CD14-positive monocyte (primary cell): ENCODE data around the gene QDPR. TPM values are rescaled to one million over a fixed set of nuclear protein-coding genes. Genes with fewer than 3 reads are reported as not detected.
A peak's percentile ranks its signal among the peaks of the same experiment; 100 is the strongest.

ENCODE experiments used
- DNase-seq, 3 donors: peaks; one replicate each; pipeline ENCODE4 v3.0.0-alpha.2; 2011 to 2022
- H2AFZ ChIP-seq: 2 replicates; pipeline ENCODE4 v1.6.0; 2012; ENCODE audit warnings: mild to moderate bottlenecking, low read depth, low read length, inconsistent platforms; ENCODE audit not compliant: insufficient read depth, poor library complexity, severe bottlenecking
- H3K27ac ChIP-seq, 2 donors: 1 replicate in 1 of 2; 2 replicates in 1 of 2; pipeline ENCODE4 v1.5.1; 2012 to 2013; ENCODE audit warnings: low read length in 2 of 2, control low read depth in 1 of 2, inconsistent platforms in 1 of 2, low read depth in 1 of 2, mild to moderate bottlenecking in 1 of 2
- H3K27me3 ChIP-seq, 2 donors: one replicate each; pipeline versions ENCODE4 v1.6.0 to v1.6.1; 2011 to 2013; ENCODE audit warnings: low read length in 2 of 2; ENCODE audit not compliant: control insufficient read depth in 2 of 2, insufficient read depth in 2 of 2
- H3K36me3 ChIP-seq, 2 donors: replicated peaks in 1 of 2; 1 replicate in 1 of 2; 2 replicates in 1 of 2; pipeline versions ENCODE4 v1.5.1 to v1.6.1; 2012 to 2013; ENCODE audit warnings: low read length in 2 of 2, control low read depth in 1 of 2, inconsistent platforms in 1 of 2, mild to moderate bottlenecking in 1 of 2; ENCODE audit not compliant: insufficient read depth in 2 of 2, control insufficient read depth in 1 of 2
- H3K4me1 ChIP-seq, 2 donors: 1 replicate in 1 of 2; 2 replicates in 1 of 2; pipeline versions ENCODE4 v1.5.1 to v1.6.1; 2012 to 2013; ENCODE audit warnings: low read length in 2 of 2, control low read depth in 1 of 2, inconsistent platforms in 1 of 2, mild to moderate bottlenecking in 1 of 2, moderate library complexity in 1 of 2; ENCODE audit not compliant: insufficient read depth in 2 of 2, control insufficient read depth in 1 of 2
- H3K4me2 ChIP-seq: replicated peaks from 2 replicates; pipeline ENCODE3; 2012; ENCODE audit warnings: low read length, moderate library complexity, mild to moderate bottlenecking; ENCODE audit not compliant: poor library complexity, severe bottlenecking; ENCODE audit errors: extremely low read depth
- H3K4me3 ChIP-seq, 3 experiments: fragments of 200-600 bp in 1 of 3; sonication (generic) in 1 of 3; replicated peaks in 1 of 3; 1 replicate in 2 of 3; 2 replicates in 1 of 3; pipeline ENCODE4 v1.5.1; 2011 to 2013; ENCODE audit warnings: low read length in 3 of 3, mild to moderate bottlenecking in 3 of 3, control low read depth in 2 of 3, low read depth in 2 of 3, inconsistent platforms in 1 of 3, moderate library complexity in 1 of 3
- H3K79me2 ChIP-seq: 2 replicates; pipeline ENCODE4 v1.6.0; 2012; ENCODE audit warnings: mild to moderate bottlenecking, control low read depth, inconsistent platforms, low read length, moderate library complexity; ENCODE audit not compliant: insufficient read depth
- H3K9ac ChIP-seq: 2 replicates; pipeline ENCODE4 v1.6.0; 2017; ENCODE audit warnings: low read length, mild to moderate bottlenecking; ENCODE audit not compliant: insufficient read depth, poor library complexity, severe bottlenecking
- H3K9me3 ChIP-seq, 2 donors: replicated peaks in 1 of 2; 1 replicate in 1 of 2; 2 replicates in 1 of 2; pipeline versions ENCODE4 v1.5.1 to v1.6.1; 2012 to 2013; ENCODE audit warnings: low read length in 2 of 2, control low read depth in 1 of 2; ENCODE audit not compliant: control insufficient read depth in 1 of 2, insufficient read depth in 1 of 2
- H4K20me1 ChIP-seq: 2 replicates; pipeline ENCODE4 v1.6.0; 2012; ENCODE audit warnings: mild to moderate bottlenecking, low read length, control low read depth, moderate library complexity; ENCODE audit not compliant: insufficient read depth
- H3K27ac Mint-ChIP-seq, 7 donors: one replicate each; pipeline ENCODE4 v1.8.0; 2020; ENCODE audit warnings: mild to moderate bottlenecking in 7 of 7, mixed read lengths in 7 of 7, moderate library complexity in 6 of 7, inconsistent platforms in 2 of 7
- H3K27me3 Mint-ChIP-seq, 3 donors: one replicate each; pipeline ENCODE4 v1.8.0; 2021 to 2022; ENCODE audit warnings: low read depth in 3 of 3, mild to moderate bottlenecking in 3 of 3, mixed read lengths in 3 of 3, moderate library complexity in 3 of 3, inconsistent platforms in 1 of 3
- H3K36me3 Mint-ChIP-seq, 2 donors: one replicate each; pipeline ENCODE4 v1.8.0; 2020; ENCODE audit warnings: mixed read lengths in 2 of 2, inconsistent platforms in 1 of 2, mild to moderate bottlenecking in 1 of 2
- H3K4me1 Mint-ChIP-seq: one replicate; pipeline ENCODE4 v1.8.0; 2020; ENCODE audit warnings: mild to moderate bottlenecking, mixed read lengths
- H3K4me3 Mint-ChIP-seq, 2 donors: one replicate each; pipeline ENCODE4 v1.8.0; 2020; ENCODE audit warnings: mild to moderate bottlenecking in 2 of 2, mixed read lengths in 2 of 2, moderate library complexity in 1 of 2
- H3K9me3 Mint-ChIP-seq, 7 donors: one replicate each; pipeline ENCODE4 v1.8.0; 2020 to 2022; ENCODE audit warnings: mixed read lengths in 7 of 7, mild to moderate bottlenecking in 6 of 7, moderate library complexity in 6 of 7, inconsistent platforms in 2 of 7
- WGBS: methylation state at CpG from one replicate; pipeline ENCODE4 v1.1.5; 2013; ENCODE audit warnings: missing lambda C conversion rate; ENCODE audit not compliant: insufficient coverage; 5-methylcytosine and 5-hydroxymethylcytosine counted together
- intact Hi-C, 2 donors: fragments of 100-400 bp; cut with micrococcal nuclease; formaldehyde crosslinking; loops; one replicate each; pipeline versions ENCODE4 v1.15.0 to v1.15.1; 2023
- polyA plus RNA-seq, 3 donors: library from polyadenylated mRNA; depleted of rRNA in 1 of 3; unstranded in 2 of 3; stranded (reverse) in 1 of 3; fragments of 300-500 nt in 2 of 3; fragments of >200 nt in 1 of 3; fragmentation: Illumina TruSeq in 2 of 3; gene quantifications; 1 replicate in 2 of 3; 2 replicates in 1 of 3; pipeline ENCODE4 v1.2.3, GENCODE V29; 2012 to 2021
- TF ChIP-seq, protein P1 (sequence below): fragments of 200-600 bp; IDR thresholded peaks from one replicate; pipeline ENCODE4 v1.8.0; 2022; ENCODE audit warnings: antibody characterized with exemption, mild to moderate bottlenecking

Gene QDPR
- polyA plus RNA-seq, 3 donors, result 15.8 to 31.7 (median 27.7) TPM

DNA sequence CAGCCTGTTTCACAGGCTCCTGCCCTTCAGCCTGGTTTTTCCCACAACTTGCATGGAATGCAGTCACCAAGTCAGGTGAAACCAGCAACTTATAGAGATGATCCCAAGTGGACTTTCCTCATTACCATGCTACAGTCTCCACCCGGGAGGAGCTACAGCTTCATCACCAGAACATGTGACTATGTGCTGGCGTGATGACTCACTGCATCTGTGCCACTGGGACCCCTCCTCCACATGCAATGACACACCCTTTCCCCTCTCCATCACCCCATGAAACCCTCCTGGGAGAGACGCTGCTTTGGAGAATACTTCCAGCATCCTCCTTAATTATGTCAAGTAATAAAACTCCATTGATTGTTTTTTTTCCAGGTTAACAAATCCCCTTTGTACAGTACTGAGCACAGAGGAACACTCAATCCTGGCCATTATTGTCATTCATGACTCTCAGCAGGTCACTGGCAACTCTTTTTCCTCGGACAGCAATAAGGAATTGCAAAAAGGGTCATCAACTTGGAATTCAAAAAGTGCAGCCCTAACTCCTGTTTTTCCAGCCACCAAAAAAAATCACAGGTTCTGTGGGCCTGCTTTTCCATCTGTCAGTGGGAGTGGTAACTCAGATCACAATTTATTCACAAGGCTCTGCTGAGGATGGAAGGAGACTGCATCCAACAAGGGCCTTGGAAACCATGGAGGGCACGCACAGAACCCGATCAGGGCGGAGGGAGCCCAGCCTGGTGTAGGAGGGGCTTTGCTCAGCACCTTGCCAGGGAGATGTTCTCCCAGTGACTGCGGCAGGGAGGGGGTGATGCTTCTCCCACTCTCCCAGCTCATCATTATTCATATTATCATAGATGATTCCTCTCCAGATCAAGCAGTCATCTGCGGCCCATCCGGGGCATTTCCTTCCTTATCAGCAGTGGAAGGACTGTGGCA lies 17.4 kb downstream of the QDPR start:
- no peak overlapping the region for H3K4me2 ChIP-seq
- no peaks in the 10 kb centered on the region for H3K79me2 ChIP-seq
- no peaks in the 10 kb centered on the region for H3K27me3 Mint-ChIP-seq
- H3K27me3 ChIP-seq, result no peaks in the 10 kb centered on the region
- TF ChIP-seq, protein P1, sequence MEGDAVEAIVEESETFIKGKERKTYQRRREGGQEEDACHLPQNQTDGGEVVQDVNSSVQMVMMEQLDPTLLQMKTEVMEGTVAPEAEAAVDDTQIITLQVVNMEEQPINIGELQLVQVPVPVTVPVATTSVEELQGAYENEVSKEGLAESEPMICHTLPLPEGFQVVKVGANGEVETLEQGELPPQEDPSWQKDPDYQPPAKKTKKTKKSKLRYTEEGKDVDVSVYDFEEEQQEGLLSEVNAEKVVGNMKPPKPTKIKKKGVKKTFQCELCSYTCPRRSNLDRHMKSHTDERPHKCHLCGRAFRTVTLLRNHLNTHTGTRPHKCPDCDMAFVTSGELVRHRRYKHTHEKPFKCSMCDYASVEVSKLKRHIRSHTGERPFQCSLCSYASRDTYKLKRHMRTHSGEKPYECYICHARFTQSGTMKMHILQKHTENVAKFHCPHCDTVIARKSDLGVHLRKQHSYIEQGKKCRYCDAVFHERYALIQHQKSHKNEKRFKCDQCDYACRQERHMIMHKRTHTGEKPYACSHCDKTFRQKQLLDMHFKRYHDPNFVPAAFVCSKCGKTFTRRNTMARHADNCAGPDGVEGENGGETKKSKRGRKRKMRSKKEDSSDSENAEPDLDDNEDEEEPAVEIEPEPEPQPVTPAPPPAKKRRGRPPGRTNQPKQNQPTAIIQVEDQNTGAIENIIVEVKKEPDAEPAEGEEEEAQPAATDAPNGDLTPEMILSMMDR, result no peak
- H3K36me3 Mint-ChIP-seq, result peaks cover 47 to 65% of the 10 kb centered on the region in 2 donors
- intact Hi-C loops, result no loop called here
- no peak overlapping the region for H3K27ac ChIP-seq
- peak in 2 of 3 donors; percentile 2 to 66 for DNase-seq
- H3K9me3 ChIP-seq, result no peaks in the 10 kb centered on the region
- no peaks in the 10 kb centered on the region for H3K4me1 ChIP-seq
- no peaks in the 10 kb centered on the region for H3K9me3 Mint-ChIP-seq
- H3K36me3 ChIP-seq, result peaks cover 20 to 79% of the 10 kb centered on the region in 2 donors
- H3K9ac ChIP-seq, result no peak overlapping the region
- 65% methylated on average over 4 of the region's 10 CpGs for WGBS
- no peak overlapping the region for H3K4me3 Mint-ChIP-seq
- no peak overlapping the region for H2AFZ ChIP-seq
- no peaks in the 10 kb centered on the region for H4K20me1 ChIP-seq
- H3K27ac Mint-ChIP-seq, result peak overlapping the region in 1 of 7 donors; percentile 21
- peaks cover 19% of the 10 kb centered on the region for H3K4me1 Mint-ChIP-seq
- no peak overlapping the region for H3K4me3 ChIP-seq

- no peaks in the 10 kb centered on the region for H3K27me3 ChIP-seq
- Mint-ChIP-seq H3K9me3 (no peaks in the 10 kb centered on the region), H3K27ac (peak overlapping the region in 1 of 7 donors; percentile 50), H3K4me1 (peaks cover 19% of the 10 kb centered on the region), H3K4me3 (no peak overlapping the region), H3K27me3 (peaks cover 0 to 2% (median 0%) of the 10 kb centered on the region in 3 donors), H3K36me3 (peaks cover 46 to 66% of the 10 kb centered on the region in 2 donors)
- WGBS, result 13% methylated on average over 1 of the region's 4 CpGs
- no peak overlapping the region for H2AFZ ChIP-seq
- intact Hi-C loops, result no loop called here
- H4K20me1 ChIP-seq, result no peaks in the 10 kb centered on the region
- no peaks in the 10 kb centered on the region for H3K4me1 ChIP-seq
- no peaks in the 10 kb centered on the region for H3K79me2 ChIP-seq
- H3K4me2 ChIP-seq, result no peak overlapping the region
- no peak overlapping the region for H3K9ac ChIP-seq
- peaks cover 23 to 79% of the 10 kb centered on the region in 2 donors for H3K36me3 ChIP-seq
- DNase-seq, result no peak
- H3K4me3 ChIP-seq, result no peak overlapping the region
- no peak overlapping the region for H3K27ac ChIP-seq
- H3K9me3 ChIP-seq, result no peaks in the 10 kb centered on the region
- TF ChIP-seq, protein P1, result no peak
These were observed 18.3 kb downstream of the QDPR start for GRCh38 chr4:17493619-17494018.
